ENCODE results near the gene LCN15. TPM values are rescaled to one million over a fixed set of nuclear protein-coding genes. Genes with fewer than 3 reads are reported as not detected.
"Not testable (repeated sequence)": the region's sequence is repeated elsewhere in the genome, so short reads cannot be mapped to it uniquely, and the experiment has no call there.

LCN15 gene
- total RNA-seq, 4 donors from 2014 or later: not detected

DNA sequence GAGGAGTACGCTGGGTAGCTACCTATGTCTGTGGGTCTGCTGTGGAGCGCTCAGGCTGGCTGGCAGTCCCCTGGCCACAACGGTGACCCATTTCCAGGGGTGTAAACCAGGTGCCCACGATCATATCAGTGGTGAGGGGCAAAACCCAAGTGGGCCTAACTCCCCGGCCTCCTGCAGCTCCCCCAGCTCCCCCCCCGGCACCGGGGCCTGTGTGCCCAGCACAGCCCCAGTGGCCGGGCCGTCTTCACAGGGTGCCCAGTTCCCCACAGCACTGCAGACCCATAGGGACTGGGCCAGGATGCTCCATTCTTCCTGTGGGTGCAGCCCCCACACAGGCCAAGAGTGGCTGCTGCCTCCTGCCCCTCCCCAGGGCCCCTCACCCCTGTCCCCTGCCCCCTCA, 5.3 kb downstream of the LCN15 start:
- DNase-seq: no peak
- Histone ChIP-seq H3K4me3 (no peak overlapping the region), H3K4me1 (no peaks in the 10 kb centered on the region), H3K27me3 (no peaks in the 10 kb centered on the region), H3K36me3 (no peaks in the 10 kb centered on the region), H3K27ac (no peak overlapping the region), H3K9me3 (no peaks in the 10 kb centered on the region)
- intact Hi-C loops (cut with DNase I; ENCODE audit: low total_unique reads): no loop called here
- no peak for TF ChIP-seq POLR2A (IDR thresholded peaks at IDR 0.05)
- TF ChIP-seq, protein P1, sequence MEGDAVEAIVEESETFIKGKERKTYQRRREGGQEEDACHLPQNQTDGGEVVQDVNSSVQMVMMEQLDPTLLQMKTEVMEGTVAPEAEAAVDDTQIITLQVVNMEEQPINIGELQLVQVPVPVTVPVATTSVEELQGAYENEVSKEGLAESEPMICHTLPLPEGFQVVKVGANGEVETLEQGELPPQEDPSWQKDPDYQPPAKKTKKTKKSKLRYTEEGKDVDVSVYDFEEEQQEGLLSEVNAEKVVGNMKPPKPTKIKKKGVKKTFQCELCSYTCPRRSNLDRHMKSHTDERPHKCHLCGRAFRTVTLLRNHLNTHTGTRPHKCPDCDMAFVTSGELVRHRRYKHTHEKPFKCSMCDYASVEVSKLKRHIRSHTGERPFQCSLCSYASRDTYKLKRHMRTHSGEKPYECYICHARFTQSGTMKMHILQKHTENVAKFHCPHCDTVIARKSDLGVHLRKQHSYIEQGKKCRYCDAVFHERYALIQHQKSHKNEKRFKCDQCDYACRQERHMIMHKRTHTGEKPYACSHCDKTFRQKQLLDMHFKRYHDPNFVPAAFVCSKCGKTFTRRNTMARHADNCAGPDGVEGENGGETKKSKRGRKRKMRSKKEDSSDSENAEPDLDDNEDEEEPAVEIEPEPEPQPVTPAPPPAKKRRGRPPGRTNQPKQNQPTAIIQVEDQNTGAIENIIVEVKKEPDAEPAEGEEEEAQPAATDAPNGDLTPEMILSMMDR (IDR thresholded peaks at IDR 0.05): no peak

DNA sequence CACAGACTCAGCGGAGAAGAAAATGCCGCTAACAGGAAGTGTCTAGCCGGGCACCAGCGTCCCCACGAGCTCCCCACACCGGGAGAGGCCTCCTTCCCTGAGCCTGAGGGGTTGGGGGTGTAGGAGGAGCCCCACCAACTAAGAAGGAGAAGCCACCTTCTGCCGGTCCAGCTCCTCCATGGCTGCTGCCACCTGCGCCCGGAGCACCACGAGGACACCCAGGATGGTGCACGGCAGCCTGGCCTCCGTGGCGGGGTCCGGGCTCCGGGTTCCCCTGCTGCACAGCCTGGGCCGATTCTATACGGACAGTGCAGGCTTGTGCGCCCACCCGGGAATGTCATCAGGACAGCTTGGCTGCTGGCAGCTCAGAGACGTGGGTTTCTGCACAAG, 6.6 kb downstream of the LCN15 start:
- H3K27ac ChIP-seq: no peak overlapping the region
- H3K36me3 ChIP-seq: no peaks in the 10 kb centered on the region
- no peaks in the 10 kb centered on the region for H3K27me3 ChIP-seq
- no peak overlapping the region for H3K4me3 ChIP-seq
- no peak for DNase-seq
- TF ChIP-seq, protein P1 (IDR thresholded peaks at IDR 0.05): no peak
- TF ChIP-seq POLR2A (IDR thresholded peaks at IDR 0.05): no peak
- no peaks in the 10 kb centered on the region for H3K4me1 ChIP-seq
- no peaks in the 10 kb centered on the region for H3K9me3 ChIP-seq
- intact Hi-C loops (cut with DNase I; ENCODE audit: low total_unique reads): no loop called here

DNA sequence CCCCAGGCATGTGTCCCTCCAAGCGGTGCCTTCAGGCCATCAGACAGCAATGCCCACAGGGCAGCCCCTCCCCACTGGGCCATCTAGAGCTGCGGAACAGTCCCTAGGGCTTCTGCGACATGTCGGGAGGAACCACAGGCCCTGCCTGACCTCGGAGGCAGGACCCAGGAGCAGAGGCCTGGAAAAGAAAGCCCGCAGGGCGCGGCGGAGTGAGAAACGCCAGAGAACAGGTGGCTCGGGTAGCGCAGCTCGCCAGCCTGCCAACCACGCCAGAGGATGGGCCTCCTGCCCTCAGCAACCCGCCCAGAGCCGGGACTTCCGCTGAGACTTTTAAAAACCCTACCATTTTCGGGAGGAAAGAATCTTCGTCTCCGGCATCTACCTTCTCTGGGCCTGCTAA, 7.0 kb downstream of the LCN15 start:
- intact Hi-C loops (cut with DNase I; ENCODE audit: low total_unique reads): no loop called here
- H3K27ac ChIP-seq: no peak overlapping the region
- no peaks in the 10 kb centered on the region for H3K4me1 ChIP-seq
- TF ChIP-seq POLR2A (IDR thresholded peaks at IDR 0.05): no peak
- TF ChIP-seq, protein P1 (IDR thresholded peaks at IDR 0.05): no peak
- H3K36me3 ChIP-seq: no peaks in the 10 kb centered on the region
- no peaks in the 10 kb centered on the region for H3K27me3 ChIP-seq
- no peak overlapping the region for H3K4me3 ChIP-seq
- no peak for DNase-seq
- no peaks in the 10 kb centered on the region for H3K9me3 ChIP-seq

DNA sequence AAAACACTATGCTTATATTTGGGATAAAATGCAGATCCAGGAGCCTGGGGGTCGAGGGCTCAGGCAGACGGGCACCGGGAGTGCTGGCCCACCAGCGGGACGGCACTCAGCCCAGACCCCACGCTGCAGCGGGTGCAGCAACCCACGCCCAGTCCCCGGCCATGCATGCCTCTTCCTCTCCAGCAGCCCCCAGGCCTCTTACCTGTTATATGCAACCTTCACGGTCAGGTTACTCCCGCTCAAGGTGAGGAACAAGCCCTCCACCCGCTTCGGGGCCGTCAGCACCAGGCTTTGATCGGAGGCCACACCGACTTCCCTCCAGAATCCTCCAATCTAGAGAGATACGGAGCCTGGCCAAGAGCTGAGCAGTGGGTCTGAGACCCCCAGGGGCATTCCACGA, 7.5 kb downstream of the LCN15 start:
- DNase-seq: no peak
- TF ChIP-seq, protein P1 (IDR thresholded peaks at IDR 0.05): no peak
- TF ChIP-seq POLR2A (IDR thresholded peaks at IDR 0.05): no peak
- intact Hi-C loops (cut with DNase I; ENCODE audit: low total_unique reads): no loop called here
- Histone ChIP-seq H3K9me3 (no peaks in the 10 kb centered on the region), H3K4me1 (no peaks in the 10 kb centered on the region), H3K27ac (no peak overlapping the region), H3K4me3 (no peak overlapping the region), H3K36me3 (no peaks in the 10 kb centered on the region), H3K27me3 (no peaks in the 10 kb centered on the region)

DNA sequence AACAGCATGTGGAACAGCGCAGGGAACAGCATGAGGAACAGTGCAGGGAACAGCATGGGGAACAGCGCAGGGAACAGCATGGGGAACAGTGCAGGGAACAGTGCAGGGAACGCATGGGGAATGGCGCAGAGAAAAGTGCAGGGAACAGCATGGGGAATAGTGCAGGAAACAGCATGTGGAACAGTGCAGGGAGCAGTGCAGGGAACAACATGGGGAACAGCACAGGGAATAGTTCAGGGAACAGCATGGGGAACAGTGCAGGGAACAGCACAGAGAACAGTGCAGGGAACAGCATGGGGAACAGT, 8.2 kb downstream of the LCN15 start:
- H3K27me3 ChIP-seq: no peaks in the 10 kb centered on the region
- DNase-seq: no peak

DNA sequence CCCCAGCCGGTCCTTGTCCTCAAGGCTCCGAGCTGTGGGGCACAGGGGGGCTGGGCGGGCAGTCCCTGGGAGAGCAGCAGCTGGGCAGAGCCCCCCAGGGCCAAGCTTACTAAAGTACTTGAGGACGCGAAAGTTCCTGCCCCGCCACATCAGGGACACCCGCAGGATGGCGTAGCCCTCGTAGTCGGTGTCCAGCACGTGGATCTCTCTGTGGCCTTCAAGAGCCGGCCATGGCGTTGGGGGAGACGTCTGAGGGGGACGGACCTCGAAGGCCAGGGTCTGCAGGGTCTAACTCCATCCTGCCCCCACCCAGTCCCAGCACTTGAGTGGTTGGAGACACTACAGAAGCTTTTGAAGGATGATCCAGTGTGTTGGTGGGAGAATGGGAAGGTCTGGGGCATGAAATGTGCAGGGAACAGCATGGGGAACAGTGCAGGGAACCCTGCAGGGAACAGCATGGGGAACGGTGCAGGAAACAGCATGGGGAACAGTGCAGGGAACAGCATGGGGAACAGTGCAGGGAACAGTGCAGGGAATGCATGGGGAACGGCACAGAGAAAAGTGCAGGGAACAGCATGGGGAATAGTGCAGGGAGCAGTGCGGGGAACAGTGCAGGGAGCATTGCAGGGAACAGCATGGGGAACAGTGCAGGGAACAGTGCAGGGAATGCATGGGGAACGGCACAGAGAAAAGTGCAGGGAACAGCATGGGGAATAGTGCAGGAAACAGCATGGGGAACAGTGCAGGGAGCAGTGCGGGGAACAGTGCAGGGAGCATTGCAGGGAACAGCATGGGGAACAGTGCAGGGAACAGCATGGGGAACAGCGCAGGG, 8.8 kb downstream of the LCN15 start:
- H3K27ac ChIP-seq; H3K36me3 ChIP-seq; H3K27me3 ChIP-seq; intact Hi-C loops (cut with DNase I; ENCODE audit: low total_unique reads); H3K4me3 ChIP-seq; H3K4me1 ChIP-seq; DNase-seq; H3K9me3 ChIP-seq: not testable (repeated sequence)

More for the DNA sequence above, 8.2 kb downstream of the LCN15 start:
- Histone ChIP-seq H3K4me3 (no peak overlapping the region), H3K4me1 (no peaks in the 10 kb centered on the region), H3K27ac (no peak overlapping the region), H3K36me3 (no peaks in the 10 kb centered on the region), H3K9me3 (no peaks in the 10 kb centered on the region)
- intact Hi-C loops (cut with DNase I; ENCODE audit: low total_unique reads): no loop called here
- TF ChIP-seq POLR2A (IDR thresholded peaks at IDR 0.05): no peak
- TF ChIP-seq, protein P1 (IDR thresholded peaks at IDR 0.05): no peak
